Amygdala (tissue), 56 donors: ENCODE measurements around the gene PITPNC1.
"Not testable (repeated sequence)": the region's sequence is repeated elsewhere in the genome, so short reads cannot be mapped to it uniquely, and the experiment has no call there.

Experiments
- DNase-seq, 56 donors: peaks; one replicate each; lab custom pipeline; 2025; lab: John Stamatoyannopoulos, UW

PITPNC1 gene

GRCh38 chr17:67392111-67392510, 15.0 kb downstream of the PITPNC1 start:
- no peak for DNase-seq

DNA sequence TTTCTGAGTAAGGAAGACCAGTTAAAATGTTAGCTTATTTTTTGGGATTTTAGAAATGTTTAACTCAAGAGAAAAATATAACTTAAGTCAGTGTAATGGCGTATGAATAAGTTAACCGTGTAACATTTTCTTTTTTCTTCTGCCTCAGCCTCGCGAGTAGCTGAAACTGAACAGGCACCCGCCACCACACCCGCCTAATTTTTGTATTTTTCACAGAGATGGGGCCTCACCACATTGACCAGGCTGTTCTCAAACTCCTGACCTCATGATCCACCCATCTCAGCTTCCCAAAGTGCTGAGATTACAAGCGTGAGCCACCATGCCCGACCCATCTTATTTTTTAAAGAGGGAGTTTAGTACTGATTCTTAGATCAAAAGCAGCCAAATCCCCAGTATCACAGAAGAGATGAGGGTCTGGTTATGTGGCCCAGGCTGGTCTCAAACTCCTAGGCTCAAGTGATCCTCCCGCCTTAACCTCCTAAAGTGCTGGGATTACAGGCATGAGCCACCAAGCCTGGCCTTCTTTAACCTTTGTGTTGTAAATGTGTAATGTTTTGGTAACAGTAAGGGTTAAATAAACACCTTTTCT, 16.8 kb downstream of the PITPNC1 start:
- DNase-seq: no peak

DNA sequence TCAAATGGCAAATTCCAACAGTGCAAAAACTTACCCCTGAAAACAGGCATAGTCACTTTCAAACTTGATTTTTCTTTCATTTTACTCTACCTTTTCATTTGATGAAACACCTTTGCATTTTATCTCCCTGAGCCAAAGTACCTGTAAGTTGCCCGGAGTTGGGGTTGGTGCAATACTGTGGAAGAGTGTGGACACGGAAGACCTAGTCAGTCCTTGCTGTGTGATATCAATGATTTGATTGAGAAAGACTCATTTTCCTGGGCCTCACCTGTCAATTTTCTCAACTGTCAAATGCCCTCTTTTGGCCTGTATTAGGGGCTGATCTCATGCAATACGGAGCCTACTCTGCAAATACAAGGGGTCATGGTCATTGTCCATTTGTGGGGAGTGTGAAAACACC, 22.6 kb downstream of the PITPNC1 start:
- no peak for DNase-seq

DNA sequence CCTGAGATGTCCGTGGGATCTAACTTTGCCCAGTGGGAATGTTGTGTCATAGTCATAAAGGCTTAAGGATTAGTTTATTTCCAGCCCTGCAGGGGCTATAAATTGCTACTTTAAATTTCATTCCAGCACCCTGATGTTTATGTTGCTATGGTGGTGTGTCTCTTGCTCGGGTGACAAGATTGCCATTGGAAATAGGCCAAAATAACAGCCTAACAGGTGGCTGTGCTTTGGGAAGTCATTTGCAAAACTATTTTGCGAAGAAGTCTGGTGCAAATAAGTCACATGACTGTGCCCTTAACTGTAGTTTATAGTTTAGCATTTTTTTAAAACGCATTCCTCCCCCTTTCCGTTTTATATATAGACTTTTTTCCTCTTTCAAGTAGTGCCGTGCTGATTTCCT, 23.1 kb downstream of the PITPNC1 start:
- no peak for DNase-seq

DNA sequence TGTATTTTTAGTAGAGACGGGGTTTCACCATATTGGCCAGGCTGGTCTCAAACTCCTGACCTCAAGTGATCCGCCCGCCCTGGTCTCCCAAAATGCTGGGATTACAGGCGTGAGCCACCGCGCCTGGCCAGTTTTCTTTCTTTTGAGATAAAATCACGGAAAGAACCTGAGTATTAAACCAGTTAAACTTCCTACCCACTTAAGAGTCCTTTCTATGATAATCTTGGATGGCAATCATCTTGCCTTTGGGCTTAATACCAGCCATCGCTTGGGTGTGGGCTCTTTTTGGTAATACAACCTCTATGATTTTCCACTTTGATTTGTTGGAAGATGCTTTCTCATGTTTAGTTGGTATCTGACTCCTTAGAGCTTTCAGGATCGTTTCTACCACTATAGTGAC, 24.0 kb downstream of the PITPNC1 start:
- DNase-seq: no peak

DNA sequence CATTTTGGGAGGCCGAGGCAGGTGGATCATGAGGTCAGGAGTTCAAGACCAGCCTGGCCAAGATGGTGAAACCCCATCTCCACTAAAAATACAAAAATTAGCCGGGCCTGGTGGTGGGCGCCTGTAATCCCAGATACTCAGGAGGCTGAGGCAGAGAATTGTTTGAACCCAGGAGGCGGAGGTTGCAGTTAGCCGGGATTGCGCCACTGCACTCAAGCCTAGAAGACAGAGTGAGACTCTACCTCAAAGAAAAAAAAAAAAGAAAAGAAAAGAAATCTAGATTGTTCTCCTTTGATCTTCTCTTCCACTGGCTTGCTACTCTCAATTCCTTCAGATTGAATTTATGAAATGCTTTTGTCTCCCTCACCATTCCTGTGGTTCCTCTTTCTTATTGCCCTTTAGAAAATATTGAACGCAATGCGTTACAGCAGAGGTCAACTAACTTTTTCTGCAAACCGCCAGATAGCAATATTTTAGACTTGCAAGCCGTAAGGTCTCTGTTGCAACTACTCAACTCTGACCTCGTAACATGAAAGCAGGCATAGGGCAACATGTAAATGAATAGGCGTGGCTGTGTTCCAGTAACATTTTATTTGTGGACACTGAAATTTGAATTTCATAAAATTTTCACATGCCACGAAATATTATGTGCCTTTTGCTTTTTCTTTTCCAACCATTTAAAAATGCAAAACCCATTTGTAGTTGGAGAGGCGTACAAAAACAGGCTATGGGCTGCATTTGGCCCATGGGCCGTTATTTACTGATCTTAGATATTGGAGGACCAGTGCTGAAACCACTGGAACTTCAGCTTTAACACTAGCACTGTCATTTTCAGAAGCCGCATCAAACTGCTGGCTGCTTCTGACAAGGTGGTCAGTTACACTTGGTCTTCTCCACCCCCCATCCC, 24.8 kb downstream of the PITPNC1 start:
- no peak for DNase-seq

DNA sequence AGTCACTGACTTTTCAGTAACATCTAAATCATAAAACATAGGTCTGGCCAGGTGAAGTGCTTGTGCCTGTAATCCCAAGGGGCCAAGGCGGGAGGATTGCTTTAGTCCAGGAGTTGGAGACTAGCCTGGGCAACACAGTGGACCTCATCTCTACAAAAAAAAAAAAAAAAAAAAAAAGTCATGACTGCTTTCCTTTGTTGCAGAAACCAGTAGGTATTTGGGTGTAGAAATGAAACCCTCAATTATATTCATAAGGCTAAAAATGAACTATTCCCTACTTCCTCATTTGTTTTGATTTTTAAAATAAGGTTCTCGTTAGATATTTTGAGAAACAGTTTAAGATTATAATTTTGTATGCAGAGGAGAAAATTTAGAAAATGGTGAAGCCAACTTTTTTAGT, 26.0 kb downstream of the PITPNC1 start:
- DNase-seq: no peak

GRCh38 chr17:67403483-67403882, 26.4 kb downstream of the PITPNC1 start:
- no peak for DNase-seq

DNA sequence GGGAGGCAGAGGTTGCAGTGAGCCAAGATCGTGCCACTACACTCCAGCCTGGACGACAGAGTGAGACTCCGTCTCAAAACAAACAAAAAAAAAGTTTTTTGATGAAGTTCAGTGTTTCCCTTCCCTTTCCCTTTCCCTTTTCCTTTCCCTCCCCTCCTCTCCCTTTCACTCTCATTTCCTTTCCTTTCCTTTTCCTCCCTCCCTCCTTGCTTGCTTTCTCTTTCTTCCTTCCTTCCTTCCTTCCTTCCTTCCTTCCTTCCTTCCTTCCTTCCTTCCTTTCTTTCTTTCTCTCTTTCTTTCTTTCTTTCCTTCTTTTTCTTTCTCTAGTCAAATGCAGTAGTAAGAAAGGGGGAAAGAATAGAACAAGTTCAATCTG, 31.4 kb downstream of the PITPNC1 start:
- DNase-seq: not testable (repeated sequence)

- no peak for DNase-seq
These were observed 34.3 kb downstream of the PITPNC1 start for GRCh38 chr17:67411397-67411796.

DNA sequence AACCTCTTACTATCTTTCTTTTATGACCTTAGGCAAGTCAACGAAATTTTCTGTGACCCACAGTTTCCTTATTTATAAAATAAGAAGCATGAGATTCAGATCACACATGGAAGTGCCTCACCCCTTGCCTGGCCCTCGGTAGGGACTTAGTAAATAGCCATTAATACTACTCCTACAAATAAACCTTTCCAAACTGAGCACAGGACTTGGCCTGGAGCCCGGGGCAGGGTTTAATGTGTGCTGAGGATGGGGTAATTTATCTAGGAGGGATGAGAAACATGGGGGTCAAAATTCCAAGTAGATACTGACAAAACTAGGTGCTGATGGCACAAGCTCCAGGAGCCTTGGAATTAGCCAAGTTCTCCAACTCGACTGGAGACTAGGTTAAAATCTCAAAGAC, 35.0 kb downstream of the PITPNC1 start:
- DNase-seq: no peak

- DNase-seq: no peak
These were observed 35.9 kb downstream of the PITPNC1 start for GRCh38 chr17:67412941-67413340.

- DNase-seq: no peak
These were observed 36.3 kb downstream of the PITPNC1 start for GRCh38 chr17:67413388-67413787.

DNA sequence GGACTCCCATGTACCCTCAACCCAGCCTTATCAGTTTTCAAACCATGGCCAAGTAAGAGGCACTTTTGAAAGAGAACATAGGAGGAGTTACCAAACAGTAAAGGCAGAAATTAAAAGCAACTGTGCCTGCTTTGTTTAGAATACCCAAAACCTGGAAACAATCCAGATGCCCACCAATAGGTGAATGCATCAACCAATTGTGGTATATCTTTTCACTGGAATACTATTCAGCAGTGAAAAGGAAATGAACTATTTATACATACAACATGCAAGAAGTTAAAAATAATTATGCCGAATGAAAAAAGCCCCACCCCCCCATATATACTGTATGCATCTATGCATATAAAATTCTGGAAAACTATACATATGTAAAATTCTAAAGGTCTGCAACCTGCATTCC, 37.0 kb downstream of the PITPNC1 start:
- DNase-seq: no peak

DNA sequence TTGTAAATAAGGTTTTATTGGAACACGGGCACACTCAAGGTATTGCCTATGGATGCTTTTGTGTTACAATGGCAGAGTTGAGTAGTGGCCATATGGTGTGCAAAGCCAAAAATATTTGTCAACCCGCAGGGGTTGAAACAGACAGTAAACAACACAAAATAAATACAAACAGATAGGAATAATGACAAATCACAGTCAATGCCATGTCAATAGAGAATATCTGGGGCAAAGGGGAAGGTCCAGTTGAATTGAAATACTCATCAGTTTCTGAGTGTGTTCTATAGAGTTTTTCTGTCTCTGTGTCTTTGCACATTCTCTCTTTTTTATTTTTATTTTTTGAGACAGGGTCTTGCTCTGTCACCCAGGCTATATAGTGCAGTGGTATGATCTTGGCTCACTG, 37.5 kb downstream of the PITPNC1 start:
- DNase-seq: no peak

- DNase-seq: no peak
These were observed 38.2 kb downstream of the PITPNC1 start for GRCh38 chr17:67415291-67415690.

DNA sequence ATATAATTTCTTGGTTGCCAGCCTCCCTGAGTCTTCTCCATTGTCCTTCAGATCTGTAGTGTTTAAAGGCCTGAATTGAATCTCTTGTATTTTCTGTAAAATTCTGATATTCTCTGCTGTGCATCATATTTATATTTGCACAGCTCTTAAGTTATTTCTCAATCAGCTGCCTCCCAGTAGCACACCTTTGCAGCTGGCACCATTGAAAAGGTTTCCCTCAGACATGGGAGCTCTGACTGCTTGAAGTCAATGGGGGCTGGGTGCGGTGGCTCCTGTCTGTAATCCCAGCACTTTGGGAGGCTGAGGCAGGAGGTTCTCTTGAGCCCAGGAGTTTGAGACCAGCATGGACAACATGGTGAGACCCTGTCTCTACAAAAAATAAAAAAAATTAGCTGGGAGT, 40.4 kb downstream of the PITPNC1 start:
- no peak for DNase-seq

DNA sequence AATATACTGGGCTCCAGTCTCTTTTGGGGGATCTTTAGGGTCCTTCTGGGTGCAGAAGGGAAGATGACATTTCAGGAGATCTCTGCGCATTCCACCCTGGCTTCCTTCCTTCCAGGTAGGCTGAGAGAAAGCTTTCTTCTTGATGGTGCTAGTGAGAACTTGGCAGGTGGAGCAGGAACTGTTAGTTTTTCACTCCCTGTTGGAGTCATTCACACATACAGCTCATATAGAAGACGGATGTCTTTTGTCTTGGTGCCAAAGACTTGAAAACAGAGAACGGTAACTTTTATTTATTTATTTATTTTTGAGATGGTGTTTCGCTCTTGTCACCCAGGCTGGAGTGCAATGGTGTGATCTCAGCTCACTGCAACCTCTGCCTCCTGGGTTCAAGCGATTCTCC, 43.9 kb downstream of the PITPNC1 start:
- DNase-seq: no peak

GRCh38 chr17:67421869-67422273, 44.8 kb downstream of the PITPNC1 start:
- DNase-seq: no peak

DNA sequence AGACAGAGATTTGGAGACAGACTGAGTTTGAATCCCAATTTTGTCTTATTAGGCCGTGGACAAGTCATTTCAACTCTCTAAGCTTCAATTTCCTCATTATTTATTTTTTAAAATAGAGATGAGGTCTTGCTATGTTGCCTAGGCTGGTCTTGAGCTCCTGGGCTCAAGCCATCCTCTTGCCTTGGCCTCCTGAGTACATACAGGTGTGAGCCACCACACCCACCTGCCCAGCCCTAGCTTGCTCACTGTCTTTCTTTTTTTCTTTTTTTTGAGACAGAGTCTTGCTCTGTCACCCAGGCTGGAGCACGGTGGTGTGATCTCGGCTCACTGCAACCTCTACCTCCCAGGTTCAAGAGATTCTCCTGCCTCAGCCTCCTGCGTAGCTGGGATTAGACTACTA, 45.2 kb downstream of the PITPNC1 start:
- DNase-seq: not testable (repeated sequence)

GRCh38 chr17:67422897-67423296, 45.8 kb downstream of the PITPNC1 start:
- DNase-seq: no peak

GRCh38 chr17:67425571-67426160, 48.6 kb downstream of the PITPNC1 start:
- no peak for DNase-seq
